Measurements from ENCODE around the gene NDUFS2.

Gene NDUFS2

DNA sequence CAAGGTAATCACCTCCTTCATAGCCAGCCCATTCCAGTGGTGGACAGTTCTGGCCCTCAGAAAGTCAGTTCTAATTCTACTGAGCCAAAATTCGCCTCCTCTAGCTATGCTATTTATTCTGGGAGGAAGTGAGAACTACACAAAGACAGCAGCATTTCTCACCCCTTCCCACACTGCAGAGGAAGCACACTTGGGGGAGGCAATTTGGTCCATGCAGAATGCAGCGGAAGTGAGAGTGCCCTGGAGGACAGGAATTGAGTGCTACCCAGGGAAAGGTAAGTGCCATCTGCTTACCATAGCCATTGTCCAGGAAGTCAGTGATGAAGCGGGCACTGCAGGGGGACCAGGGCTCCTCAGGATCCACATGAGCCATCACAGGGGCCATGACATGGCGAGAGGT lies 7.0 kb upstream of the NDUFS2 start:
- DNase-seq (ENCODE audit: low read depth, low spot score) = no peak

DNA sequence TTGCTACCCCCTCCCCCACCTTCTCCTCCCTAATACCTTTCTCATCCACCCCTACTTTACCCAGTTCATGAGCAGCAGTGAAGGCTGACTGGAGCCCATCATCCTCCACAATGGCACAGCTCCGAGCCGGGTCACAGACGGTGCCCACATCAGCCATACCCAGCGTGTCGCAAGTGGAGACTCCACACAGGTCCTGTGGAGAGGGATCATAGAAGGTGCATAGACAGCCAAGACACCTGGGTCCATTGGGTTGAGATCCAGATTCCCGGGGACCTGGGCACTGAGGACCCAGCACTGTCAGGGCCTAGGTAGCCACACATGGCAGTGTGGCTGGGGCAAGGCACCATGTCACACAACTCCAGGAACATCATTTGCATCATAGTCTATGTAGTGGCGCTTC lies 6.1 kb upstream of the NDUFS2 start:
- no peak for DNase-seq (ENCODE audit: low read depth, low spot score)

DNA sequence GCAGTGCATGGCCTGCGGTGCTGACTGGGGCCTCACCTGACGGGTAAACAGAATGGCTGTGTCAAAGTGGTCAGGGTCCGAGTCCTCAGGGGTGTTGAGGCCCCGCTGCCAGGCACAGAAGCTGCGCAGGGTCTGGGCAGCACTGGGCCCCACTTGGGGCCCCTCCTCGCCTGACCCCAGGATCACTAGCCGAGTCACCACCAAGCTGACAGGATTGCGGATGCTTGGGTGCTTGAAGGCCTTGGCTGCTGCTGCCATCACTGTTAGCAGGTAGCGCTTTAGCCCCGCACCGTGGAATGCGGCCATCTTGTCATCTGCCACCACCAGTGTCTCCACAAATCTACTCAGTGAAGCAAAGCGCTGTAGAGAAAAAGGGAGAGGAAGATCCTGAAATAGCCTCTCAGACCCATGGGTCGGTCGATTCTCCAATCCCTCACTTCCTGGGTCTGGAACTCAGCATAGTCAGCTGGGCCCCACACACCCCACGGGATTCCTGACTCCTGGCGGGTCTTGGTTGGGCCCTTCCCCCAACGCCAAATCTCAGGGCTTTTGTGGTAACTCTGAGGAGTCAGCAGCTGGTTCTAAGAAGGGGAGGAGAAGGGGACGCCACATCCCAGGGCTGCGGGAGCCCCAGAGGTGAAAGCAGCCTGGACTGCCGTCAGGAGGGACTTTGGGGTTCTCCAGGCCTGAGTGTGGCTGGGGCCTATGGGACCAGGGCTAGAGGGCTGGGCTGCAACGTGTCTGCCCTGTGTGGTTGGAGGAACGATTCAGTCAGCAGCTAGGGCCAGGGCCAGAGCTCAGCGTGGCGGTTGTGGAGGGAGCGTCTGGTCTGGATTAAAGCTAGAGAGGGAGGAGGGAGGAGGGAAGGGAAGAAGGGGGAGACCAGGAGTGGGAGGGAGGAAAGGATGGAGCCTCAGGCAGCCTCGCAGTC lies 5.4 kb upstream of the NDUFS2 start:
- DNase-seq (ENCODE audit: low read depth, low spot score) = no peak

DNA sequence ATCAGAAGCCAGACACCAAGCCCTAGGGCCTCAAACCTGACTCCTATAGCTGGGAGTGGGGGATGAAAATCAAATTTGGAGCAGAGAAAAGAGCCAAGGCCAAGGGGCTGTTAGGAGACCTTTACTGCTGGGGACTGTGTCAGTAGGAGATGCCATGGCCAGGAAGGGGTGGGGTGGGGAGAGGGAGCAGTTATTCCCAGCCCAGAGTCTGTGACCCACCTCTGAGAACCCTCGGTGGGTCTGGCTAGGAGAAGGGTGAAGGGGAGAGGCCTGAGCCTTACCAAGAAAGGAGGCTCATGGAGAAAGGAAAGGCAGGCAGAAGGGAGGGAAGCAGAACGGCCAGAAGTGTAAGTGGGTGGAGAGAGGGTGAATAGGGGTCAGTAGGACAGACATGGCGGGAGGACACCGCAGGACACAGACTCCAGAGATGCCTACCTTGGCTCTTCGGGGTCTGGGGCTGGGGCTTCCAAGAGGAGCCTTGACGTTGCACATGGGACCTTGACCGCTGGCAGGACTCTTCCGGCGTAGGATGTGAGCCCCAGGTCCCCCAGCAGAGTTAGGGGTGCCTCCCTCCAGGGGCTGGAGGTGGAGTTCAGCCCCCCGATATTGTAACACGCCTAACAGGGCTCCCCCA lies 4.5 kb upstream of the NDUFS2 start:
- DNase-seq (ENCODE audit: low read depth, low spot score) = no peak

DNA sequence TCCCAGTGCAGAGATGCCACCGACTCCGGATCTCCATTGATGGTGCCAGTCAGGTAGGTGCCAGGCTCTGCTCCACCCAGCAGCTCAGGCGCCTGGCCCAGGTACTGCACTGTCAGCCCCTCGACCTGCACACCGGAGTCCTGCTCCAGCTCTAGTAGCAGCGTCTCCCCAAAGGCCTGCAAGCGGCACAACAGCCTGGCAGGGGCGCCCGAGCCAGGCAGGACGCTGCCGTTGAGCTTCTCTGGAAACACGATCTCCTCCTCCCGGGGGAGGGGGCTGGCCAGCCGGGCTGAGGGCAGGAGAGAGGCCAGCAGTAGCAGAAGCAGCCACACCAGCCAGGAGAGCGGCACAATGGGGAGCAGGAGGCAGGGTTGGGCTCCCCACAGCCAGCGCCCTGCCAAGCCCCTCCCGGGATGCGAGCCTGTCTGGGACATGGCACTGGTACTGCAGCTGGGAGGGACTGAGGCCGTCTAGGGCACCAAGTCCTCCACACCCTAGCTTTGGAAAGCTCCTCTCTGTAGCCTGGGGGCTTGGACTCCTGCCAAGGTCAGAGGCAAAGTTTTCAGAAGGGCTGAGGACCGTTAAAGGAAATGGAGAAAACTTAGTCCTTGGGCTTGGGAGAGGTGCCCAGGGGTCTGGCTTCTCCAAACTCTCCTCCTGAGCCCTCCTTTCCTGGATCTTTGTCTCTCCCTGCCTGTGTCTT lies 3.8 kb upstream of the NDUFS2 start:
- DNase-seq (ENCODE audit: low read depth, low spot score) = no peak

DNA sequence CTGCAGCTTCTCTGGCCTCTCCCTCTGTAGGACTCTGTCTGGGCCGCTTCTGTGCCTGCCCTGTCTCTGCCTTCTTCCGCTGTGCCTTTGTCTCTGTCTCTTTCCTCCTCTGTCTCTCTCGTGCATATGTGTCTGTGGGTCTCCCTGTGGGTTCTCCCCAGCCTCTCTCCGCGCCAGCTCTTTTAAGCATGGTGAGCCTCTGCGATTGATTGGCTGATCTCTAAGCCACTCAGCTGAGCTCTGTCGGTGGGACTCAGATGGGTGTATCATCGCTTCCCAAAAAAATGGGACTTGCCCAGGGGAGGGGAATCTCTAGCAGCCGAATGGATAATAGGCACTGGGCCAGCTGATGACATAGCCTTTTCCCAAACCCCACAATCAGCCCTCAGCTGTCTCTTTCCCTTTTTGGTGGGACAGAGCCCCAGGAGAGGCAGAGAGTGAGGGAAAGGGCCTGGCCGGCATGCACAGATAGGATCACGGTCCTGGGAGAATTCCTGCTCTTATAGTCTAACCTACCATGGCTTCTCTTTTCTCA lies 3.2 kb upstream of the NDUFS2 start, which contains the start of gene ADAMTS4:
Gene ADAMTS4, minus strand, starts transcription at position 158 of the 535 bp plus-strand sequence. CDS start 427 bp downstream, outside the sequence.
- no peak for DNase-seq (ENCODE audit: low read depth, low spot score)

DNA sequence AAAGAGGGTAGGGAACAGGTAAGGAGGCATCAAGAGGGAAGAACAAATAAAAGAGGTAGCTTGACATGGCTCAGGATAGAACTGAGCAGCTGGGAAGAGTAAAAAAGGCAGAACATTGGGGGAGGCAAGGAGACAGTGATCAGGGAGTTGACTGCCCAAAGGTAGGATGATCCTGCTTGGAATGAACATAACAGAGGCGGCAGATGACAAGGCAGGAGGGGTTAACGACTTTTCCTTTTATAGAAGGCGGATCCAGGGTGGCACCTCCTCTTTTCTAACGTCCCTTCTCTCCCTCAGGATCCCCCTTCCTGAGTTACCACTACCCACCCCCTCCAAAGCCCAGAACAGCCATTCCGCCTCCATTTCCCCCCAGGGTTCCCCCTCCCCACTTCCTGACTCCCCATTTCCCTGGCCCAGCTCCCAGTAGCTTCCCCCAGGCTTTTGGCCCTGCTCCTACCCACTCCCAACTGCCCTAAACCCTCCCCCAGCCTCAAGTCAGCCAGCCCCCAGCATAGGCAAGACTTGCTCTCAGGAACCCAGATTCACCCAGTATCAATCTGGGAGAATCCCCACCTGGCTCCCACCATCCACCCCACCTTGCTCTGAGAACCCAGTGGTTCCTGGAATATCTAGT lies 2.5 kb upstream of the NDUFS2 start:
- DNase-seq (ENCODE audit: low read depth, low spot score) = no peak

DNA sequence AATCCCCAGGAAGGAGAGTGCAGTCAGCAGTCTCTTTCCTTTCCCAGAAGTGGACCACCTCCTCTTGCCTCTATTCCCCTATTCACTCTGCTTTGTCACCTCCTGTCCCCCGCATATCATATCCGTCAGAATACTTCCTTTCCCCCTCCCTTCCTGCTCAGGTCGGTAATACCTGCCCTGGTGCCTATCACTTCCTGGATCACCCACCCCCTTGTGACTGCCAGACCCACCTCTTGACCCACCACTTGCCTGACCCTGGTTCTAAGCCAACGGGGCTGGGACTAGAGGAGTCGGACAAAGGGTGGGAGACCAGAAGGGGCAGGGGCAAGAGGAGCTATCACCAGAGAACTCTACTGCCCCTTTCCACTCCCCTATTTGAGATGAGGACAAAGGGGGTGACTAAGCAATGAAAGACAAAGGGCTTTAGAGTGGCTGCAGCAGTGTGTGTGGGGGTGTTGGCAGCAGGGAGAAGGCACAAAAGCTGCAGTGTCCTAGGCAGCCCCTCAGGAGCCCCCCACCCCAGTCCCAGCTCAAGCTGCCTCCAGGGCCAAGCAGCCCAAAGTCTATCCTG lies 1.7 kb upstream of the NDUFS2 start:
- DNase-seq (ENCODE audit: low read depth, low spot score) = no peak

DNA sequence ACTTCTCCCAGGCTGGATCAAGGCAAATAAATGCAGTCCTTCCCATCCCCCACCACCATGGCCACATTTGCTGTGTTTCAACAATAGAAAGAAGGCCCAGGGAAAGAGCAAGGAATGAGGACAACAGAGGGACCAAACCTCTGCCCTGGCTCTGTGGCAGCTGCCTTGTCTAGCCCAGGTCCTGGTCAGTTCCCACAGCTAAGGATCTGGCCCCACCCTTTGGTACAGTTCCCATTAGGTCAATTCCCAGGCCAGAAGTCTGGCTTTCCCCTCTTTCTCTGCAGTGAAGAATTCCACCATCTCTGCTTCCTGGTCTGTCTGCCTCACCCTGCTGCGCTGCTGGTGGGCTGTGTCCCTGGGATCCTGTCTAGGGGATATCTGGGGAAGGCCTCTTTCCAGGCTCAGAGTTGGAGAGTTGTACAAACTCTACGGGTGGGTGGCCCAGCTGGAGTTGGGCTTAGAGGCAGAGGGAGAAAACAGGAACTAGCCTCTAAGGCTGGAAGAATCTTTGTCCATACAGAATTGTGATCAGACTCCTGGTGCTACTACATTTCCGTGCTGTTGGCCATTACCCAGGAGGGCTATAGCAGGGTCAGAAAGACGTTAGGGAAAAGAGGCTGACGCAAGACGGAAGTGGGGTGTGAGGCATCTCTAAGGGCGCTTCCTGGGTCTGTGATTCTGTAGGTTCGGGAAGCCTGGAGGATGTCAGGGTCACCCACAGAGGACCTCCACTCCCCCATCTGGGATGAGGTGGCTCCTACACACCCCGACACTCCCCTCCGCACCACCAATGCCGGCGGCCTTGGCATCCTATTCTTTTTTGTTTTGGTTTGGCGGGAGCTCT lies 953 bp upstream of the NDUFS2 start:
- DNase-seq (ENCODE audit: low read depth, low spot score) = no peak

DNA sequence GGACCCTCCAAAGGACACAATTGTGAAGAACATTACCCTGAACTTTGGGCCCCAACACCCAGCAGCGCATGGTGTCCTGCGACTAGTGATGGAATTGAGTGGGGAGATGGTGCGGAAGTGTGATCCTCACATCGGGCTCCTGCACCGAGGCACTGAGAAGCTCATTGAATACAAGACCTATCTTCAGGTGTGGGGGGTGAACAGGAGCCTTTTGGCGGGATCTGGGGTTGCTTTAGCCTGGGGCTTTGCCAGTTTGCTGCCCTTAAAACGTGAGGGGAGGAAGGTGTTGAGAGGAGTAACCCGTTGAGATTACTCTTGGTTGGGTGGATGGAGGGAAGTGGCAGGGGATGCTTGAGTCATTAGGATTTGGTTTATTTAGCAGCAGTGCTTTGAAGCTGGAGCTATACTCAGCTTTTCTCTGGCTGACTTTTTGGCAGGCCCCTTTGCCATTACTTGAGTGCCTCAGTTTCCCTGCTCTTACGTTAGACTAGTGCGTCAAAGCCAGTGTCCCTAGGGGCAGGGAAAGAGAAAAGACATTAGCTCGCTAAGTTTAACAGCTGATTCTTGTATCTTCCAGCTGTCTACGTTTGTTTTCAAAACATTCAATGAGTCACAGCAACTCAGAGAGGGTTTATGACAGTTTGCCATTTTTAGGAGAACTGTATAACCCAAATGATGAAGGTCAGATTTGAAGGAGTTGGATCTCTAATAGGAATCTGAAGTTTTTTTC lies 4.4 kb downstream of the NDUFS2 start:
- DNase-seq (ENCODE audit: low read depth, low spot score) = no peak

DNA sequence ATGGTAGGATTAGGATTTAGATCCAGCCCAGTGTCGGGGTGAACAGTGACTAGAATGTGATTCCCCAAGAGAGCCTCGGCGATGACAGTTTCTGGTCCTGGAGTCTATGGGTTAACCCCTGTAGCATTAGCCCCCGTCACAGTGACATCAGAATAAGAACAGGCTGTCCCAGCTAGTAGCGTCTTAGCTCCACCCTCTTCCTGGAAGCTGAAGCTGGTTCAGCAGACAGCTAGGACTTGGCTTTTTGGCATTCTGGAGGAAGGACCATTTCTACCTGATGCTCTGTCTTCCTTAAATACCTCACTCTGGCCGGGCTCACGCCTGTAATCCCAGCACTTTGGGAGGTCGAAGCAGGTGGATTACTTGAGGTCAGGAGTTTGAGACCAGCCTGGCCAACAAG lies 5.0 kb downstream of the NDUFS2 start:
- DNase-seq (ENCODE audit: low read depth, low spot score) = no peak

DNA sequence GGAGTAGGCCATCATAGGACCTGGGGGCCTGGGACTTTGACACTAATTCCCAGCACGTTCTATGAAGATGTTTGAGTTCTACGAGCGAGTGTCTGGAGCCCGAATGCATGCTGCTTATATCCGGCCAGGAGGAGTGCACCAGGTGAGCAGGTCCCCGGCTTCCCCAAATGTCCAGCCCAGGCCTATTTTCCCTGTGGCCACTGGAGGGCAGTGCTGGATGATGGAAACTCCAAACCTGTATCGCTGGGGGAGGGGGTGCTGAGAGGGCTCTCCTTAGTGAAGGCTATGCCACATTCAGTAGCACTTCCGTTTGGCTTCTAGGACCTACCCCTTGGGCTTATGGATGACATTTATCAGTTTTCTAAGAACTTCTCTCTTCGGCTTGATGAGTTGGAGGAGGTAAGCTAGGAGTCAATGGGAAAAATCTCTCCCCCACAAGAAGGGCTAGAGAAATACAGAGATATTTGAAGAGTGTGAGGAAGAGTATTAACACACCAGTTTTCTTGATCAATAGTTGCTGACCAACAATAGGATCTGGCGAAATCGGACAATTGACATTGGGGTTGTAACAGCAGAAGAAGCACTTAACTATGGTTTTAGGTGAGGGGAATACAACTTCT lies 7.7 kb downstream of the NDUFS2 start:
- DNase-seq (ENCODE audit: low read depth, low spot score) = no peak

DNA sequence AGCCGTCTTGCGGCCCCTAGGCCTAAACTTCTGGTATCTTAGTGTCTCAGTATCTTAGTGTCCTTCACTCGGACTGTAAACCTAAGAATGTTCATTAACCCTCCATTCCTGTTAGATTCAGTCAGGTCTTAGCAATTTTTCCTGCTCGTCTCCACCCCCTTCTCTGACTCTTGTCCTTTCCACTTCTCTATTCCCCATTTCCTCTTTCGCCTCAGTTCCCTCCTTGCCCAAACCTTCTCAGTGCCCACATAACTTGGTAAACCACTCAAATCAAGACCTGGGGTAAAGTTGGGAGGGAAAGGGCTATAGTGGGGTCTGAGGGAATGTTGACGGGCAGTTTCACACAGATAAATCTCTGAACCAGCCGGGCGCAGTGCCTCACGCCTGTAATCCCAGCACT lies 12.2 kb downstream of the NDUFS2 start:
- no peak for DNase-seq (ENCODE audit: low read depth, low spot score)

DNA sequence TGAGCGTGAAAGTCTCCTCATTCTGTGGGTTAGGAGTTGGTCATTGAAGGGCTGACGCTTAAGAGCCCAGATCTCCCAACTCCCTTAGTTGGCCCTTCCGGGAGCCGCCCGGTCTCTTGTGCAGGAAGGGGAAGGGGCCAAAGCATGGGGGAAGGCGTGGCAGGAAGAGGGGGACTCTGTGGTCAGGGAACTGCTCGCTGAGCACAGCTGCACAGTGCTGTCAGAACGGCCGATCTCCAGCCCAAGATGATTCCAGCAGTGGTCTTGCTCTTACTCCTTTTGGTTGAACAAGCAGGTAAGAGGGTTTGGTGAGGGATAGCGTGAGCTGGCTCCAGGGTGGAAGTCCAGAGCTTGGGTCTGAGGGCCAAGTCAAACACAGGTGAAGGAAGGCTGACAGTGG lies 12.9 kb downstream of the NDUFS2 start, which contains the start of gene FCER1G:
Gene FCER1G, plus strand, starts transcription at position 220 of the 400 bp plus-strand sequence. Its CDS starts 27 bp downstream, at position 247.
- no peak for DNase-seq (ENCODE audit: low read depth, low spot score)

DNA sequence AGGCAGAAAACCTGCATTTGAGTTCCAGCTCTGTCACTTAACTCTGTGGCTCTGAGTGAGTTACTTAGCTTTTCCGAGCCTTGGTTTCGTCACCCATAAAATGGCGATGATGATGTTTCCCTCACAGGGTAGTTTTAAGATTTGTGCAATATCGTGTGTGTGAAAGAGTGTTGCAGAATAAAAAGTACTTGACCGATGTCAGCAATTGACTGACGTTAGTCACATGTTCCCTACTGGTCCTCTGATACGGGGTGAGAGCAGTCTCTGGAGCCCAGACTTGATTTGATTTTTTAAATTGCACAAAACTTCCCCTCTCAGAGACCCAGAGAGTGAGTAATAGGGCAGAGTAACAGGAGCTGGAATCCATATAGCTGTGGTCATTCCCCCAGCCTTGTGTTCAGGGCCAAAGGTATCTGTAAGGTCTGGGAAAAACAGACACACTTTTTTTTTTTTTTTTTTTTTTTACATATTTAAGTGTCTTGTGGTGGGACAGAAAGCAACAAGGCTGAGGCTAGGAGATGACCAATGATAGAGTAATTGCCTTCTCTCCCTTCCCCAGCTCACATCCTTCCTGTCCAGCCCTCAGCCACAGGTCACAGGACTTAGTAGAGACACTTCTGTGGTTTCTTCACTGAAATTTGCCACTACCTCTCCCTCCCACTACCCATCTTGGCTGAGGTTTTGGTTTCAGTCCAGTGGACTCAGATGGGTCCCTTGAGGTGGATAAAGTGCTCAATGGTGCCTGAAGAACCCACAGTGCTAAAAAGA lies 15.0 kb downstream of the NDUFS2 start:
- DNase-seq (ENCODE audit: low read depth, low spot score) = no peak

DNA sequence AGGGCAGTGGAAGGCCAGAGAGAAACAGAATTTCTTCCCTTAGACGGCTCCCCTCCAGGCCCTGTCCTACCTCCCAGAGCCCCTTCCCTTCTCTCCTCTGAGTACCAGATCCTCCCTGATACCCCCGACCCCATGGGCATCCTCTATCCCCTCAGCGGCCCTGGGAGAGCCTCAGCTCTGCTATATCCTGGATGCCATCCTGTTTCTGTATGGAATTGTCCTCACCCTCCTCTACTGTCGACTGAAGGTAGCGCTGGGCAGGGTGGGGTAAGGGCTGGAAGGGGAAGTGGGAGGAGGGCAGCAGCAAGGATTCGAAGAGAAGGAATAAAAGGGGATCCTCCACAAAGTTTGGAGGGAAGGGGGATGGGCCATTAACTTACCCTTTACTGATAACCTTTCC lies 15.7 kb downstream of the NDUFS2 start:
- DNase-seq (ENCODE audit: low read depth, low spot score) = no peak

DNA sequence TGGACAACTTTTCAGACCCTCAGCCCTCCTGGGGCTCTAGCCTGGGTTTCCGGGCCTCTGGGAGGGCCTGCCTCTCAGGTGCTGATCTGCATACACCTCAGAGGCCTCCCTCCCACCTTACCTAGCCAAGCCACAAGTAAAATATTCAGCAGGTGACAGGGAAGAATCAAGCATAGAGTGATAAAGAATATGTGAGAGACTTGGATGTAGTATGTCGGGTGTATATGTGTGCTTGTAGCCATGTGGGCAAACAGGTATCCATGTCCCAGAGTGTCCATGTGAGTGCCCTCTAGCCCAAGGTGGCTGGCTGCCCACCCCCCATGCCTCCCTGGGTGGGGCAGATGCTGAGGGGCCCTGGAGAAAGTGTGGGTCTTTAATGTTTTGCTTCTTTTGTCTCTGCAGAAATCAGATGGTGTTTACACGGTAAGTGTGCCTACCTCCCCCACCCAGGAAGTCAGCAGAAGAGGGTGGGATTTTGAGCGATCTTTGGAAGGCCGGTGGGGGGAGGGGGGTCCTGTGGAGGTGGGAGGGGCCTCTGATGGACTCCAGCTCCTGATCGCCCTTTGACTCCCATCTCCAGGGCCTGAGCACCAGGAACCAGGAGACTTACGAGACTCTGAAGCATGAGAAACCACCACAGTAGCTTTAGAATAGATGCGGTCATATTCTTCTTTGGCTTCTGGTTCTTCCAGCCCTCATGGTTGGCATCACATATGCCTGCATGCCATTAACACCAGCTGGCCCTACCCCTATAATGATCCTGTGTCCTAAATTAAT lies 16.3 kb downstream of the NDUFS2 start:
- no peak for DNase-seq (ENCODE audit: low read depth, low spot score)

Data from iPS DF 19.7 (cell line).